ENCODE measurements around the gene CBX3. TPM values are rescaled to one million over a fixed set of nuclear protein-coding genes. Genes with fewer than 3 reads are reported as not detected.

Gene CBX3
- total RNA-seq, 1 donor from 2014 or later: 48.0 TPM

Other genes starting within 250 kb of the CBX3 start
- under 0.01 TPM for gene NFE2L3, start 49.5 kb upstream of the CBX3 start, total RNA-seq
- gene HNRNPA2B1, start 999 bp upstream of the CBX3 start, total RNA-seq: 99.7 TPM
- 2.6 TPM for gene SNX10, start 90.1 kb downstream of the CBX3 start, total RNA-seq